DND-41 (cell line): ENCODE data around the gene TULP3.

Source experiments
- ATAC-seq: fragments of 200-7000 bp; cut with Tn5 transposase; 3 replicates; pipeline ENCODE4 v1.9.1; 2021; ENCODE audit warnings: low read depth; ENCODE audit not compliant: insufficient read depth
- DNase-seq: peaks from one replicate; pipeline ENCODE4 v3.0.0-alpha.2; 2020
- H2AFZ ChIP-seq: 2 replicates; pipeline ENCODE4 v1.6.0; 2012; ENCODE audit warnings: low read depth, low read length
- H3K27ac ChIP-seq: 2 replicates; pipeline ENCODE4 v1.5.1; 2012; ENCODE audit warnings: low read length, inconsistent platforms
- H3K27me3 ChIP-seq: fragments of 200-600 bp; sonication (generic); 2 replicates; pipeline ENCODE4 v1.6.0; 2012; ENCODE audit warnings: low read length, mild to moderate bottlenecking, inconsistent platforms; ENCODE audit not compliant: insufficient read depth, poor library complexity
- H3K36me3 ChIP-seq: 2 replicates; pipeline ENCODE4 v1.5.1; 2012; ENCODE audit warnings: low read length, inconsistent platforms; ENCODE audit not compliant: insufficient read depth
- H3K4me1 ChIP-seq: 2 replicates; pipeline ENCODE4 v1.5.1; 2012; ENCODE audit warnings: mild to moderate bottlenecking, low read length; ENCODE audit not compliant: insufficient read depth
- H3K4me2 ChIP-seq: 2 replicates; pipeline ENCODE4 v1.6.0; 2012; ENCODE audit warnings: mild to moderate bottlenecking, moderate library complexity, low read length, inconsistent platforms; ENCODE audit not compliant: insufficient read depth
- H3K4me3 ChIP-seq, 2 experiments: fragments of 200-600 bp in 1 of 2; shearing (Covaris generic) in 1 of 2; 2 replicates each; pipeline ENCODE4 v1.5.1; 2012 to 2016; ENCODE audit warnings: inconsistent platforms in 2 of 2, low read length in 2 of 2, mild to moderate bottlenecking in 2 of 2, low read depth in 1 of 2, moderate library complexity in 1 of 2
- H3K79me2 ChIP-seq: 2 replicates; pipeline ENCODE4 v1.6.0; 2012; ENCODE audit warnings: low read length, inconsistent platforms; ENCODE audit not compliant: insufficient read depth
- H3K9ac ChIP-seq: 2 replicates; pipeline ENCODE4 v1.6.0; 2012; ENCODE audit warnings: low read depth, mild to moderate bottlenecking, inconsistent platforms, low read length, moderate library complexity
- H3K9me3 ChIP-seq: 2 replicates; pipeline ENCODE4 v1.5.1; 2012; ENCODE audit warnings: low read length, moderate library complexity, mild to moderate bottlenecking, inconsistent platforms; ENCODE audit not compliant: insufficient read depth, severe bottlenecking
- H4K20me1 ChIP-seq: 2 replicates; pipeline ENCODE4 v1.6.0; 2012; ENCODE audit warnings: low read length; ENCODE audit not compliant: insufficient read depth
- CTCF ChIP-seq: IDR thresholded peaks from 2 replicates; pipeline ENCODE4 v1.5.1; 2012; ENCODE audit warnings: borderline replicate concordance, low read length, moderate library complexity, mild to moderate bottlenecking; ENCODE audit not compliant: poor library complexity, severe bottlenecking; ENCODE audit errors: extremely low read depth
- EZH2 ChIP-seq: IDR thresholded peaks from 3 replicates; pipeline ENCODE4 v1.6.1; 2012; ENCODE audit warnings: borderline replicate concordance, low read depth, mild to moderate bottlenecking, moderate library complexity, low read length, inconsistent platforms; ENCODE audit not compliant: severe bottlenecking

Gene TULP3

GRCh38 chr12:2922329-2922728 is 31.6 kb downstream of the TULP3 start:
- Histone ChIP-seq H3K27me3 (no peaks in the 10 kb centered on the region), H3K9me3 (no peaks in the 10 kb centered on the region), H3K79me2 (no peaks in the 10 kb centered on the region), H3K4me1 (no peaks in the 10 kb centered on the region), H3K36me3 (peaks cover 39% of the 10 kb centered on the region), H2AFZ (no peak overlapping the region), H4K20me1 (no peaks in the 10 kb centered on the region), H3K4me2 (no peak overlapping the region), H3K4me3 (no peak overlapping the region), H3K27ac (no peak overlapping the region), H3K9ac (no peak overlapping the region)
- ATAC-seq = no peak
- DNase-seq = no peak
- TF ChIP-seq EZH2 (no peak), CTCF (no peak)

DNA sequence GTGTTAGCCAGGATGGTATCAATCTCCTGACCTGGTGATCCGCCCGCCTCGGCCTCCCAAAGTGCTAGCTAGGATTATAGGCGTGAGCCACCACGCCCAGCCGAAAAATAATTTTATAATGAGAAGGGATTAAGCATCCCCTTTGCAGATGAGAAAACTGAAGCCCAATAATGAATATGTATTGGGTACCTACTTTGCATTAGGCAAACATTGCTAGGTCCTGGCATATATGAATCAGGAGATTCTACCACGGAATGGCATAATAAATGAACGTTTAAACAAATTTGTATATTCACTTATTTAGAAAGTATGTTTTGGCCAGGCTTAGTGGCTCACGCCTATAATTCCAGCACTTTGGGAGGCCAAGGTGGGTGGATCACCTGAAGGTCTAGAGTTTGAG is 32.4 kb downstream of the TULP3 start:
- ATAC-seq (no peak), DNase-seq (no peak)
- no peaks in the 10 kb centered on the region for H3K79me2 ChIP-seq
- no peak for TF ChIP-seq CTCF
- H3K9ac ChIP-seq = no peak overlapping the region
- H3K4me3 ChIP-seq = no peak overlapping the region
- H3K9me3 ChIP-seq = no peaks in the 10 kb centered on the region
- H3K4me1 ChIP-seq = no peaks in the 10 kb centered on the region
- H3K4me2 ChIP-seq = no peak overlapping the region
- no peak overlapping the region for H3K27ac ChIP-seq
- H3K27me3 ChIP-seq = no peaks in the 10 kb centered on the region
- H2AFZ ChIP-seq = no peak overlapping the region
- no peaks in the 10 kb centered on the region for H4K20me1 ChIP-seq
- peaks cover 39% of the 10 kb centered on the region for H3K36me3 ChIP-seq

GRCh38 chr12:2924019-2924418 is 33.3 kb downstream of the TULP3 start:
- no peak overlapping the region for H2AFZ ChIP-seq
- no peaks in the 10 kb centered on the region for H3K4me1 ChIP-seq
- no peak for ATAC-seq
- H3K79me2 ChIP-seq = no peaks in the 10 kb centered on the region
- no peak overlapping the region for H3K4me2 ChIP-seq
- H3K9me3 ChIP-seq = no peaks in the 10 kb centered on the region
- no peaks in the 10 kb centered on the region for H3K27me3 ChIP-seq
- no peaks in the 10 kb centered on the region for H4K20me1 ChIP-seq
- H3K27ac ChIP-seq = no peak overlapping the region
- no peak for DNase-seq
- H3K9ac ChIP-seq = no peak overlapping the region
- TF ChIP-seq EZH2 = no peak
- TF ChIP-seq CTCF = no peak
- peaks cover 39% of the 10 kb centered on the region for H3K36me3 ChIP-seq
- H3K4me3 ChIP-seq = no peak overlapping the region
